Osteocyte (in vitro differentiated cells): ENCODE data around the gene BAK1. TPM values are rescaled to one million over a fixed set of nuclear protein-coding genes. Genes with fewer than 3 reads are reported as not detected.

ENCODE experiments used
- DNase-seq: peaks from one replicate; pipeline ENCODE4 v3.0.0; 2021; ENCODE audit warnings: mixed read lengths; ENCODE audit not compliant: unreplicated experiment; ENCODE audit errors: extremely low spot score
- H3K27ac Mint-ChIP-seq: one replicate; pipeline ENCODE4 v1.8.0; 2021; ENCODE audit warnings: mild to moderate bottlenecking, mixed read lengths; ENCODE audit not compliant: unreplicated experiment
- H3K27me3 Mint-ChIP-seq: one replicate; pipeline ENCODE4 v1.8.0; 2021; ENCODE audit warnings: mixed read lengths; ENCODE audit not compliant: unreplicated experiment
- H3K36me3 Mint-ChIP-seq: one replicate; pipeline ENCODE4 v1.8.0; 2021; ENCODE audit warnings: mixed read lengths; ENCODE audit not compliant: unreplicated experiment
- H3K4me1 Mint-ChIP-seq: one replicate; pipeline ENCODE4 v1.8.0; 2021; ENCODE audit warnings: mixed read lengths; ENCODE audit not compliant: unreplicated experiment
- H3K4me3 Mint-ChIP-seq: one replicate; pipeline ENCODE4 v1.8.0; 2021; ENCODE audit warnings: mild to moderate bottlenecking, moderate library complexity, mixed read lengths; ENCODE audit not compliant: unreplicated experiment
- H3K9me3 Mint-ChIP-seq: one replicate; pipeline ENCODE4 v1.8.0; 2021; ENCODE audit warnings: mixed read lengths; ENCODE audit not compliant: unreplicated experiment
- total RNA-seq: library from RNA; stranded (reverse); gene quantifications from 2 replicates; pipeline ENCODE4 v1.2.1, GENCODE V29; 2021
- TF ChIP-seq, protein P1 (sequence below): fragments of 200-600 bp; sonication (generic); IDR thresholded peaks from 2 replicates; pipeline ENCODE4 v1.5.0; 2021; ENCODE audit warnings: antibody characterized with exemption, mild to moderate bottlenecking, moderate library complexity

The BAK1 gene
- total RNA-seq, 1 donor from 2014 or later, result 20.5 TPM

DNA sequence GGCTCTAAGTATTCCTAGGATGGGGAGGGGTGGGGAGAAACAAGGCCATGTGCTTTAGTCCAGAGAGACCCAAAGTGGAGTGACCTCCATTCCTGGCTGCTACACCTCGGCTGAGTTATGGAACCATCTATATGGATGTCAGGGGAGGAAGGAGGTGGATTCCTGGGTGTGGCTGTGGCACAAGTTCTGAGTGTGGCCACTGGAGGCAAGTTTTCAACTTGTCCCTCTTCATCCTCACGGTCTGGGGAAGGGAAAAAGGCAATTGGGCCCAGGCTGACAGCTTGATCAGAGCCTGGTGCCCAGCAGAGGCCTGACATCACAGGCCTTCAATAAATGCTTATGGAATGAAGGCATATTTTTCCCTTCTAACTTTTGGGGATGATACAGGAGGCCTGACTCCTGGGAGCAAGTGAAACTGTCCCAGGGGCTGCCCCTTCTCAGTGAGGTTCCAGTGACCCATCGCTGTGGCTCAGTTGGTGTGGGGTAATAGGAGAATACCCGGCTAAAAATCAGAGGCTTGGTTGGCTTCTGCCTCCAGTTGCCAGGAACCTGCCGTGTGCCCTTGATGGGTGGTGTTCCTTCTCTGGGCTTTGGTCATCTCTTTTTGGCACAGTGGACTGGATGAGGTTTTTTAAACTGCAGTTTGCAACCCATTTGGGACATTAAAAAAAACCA lies 39.2 kb upstream of the BAK1 start:
- Mint-ChIP-seq H3K4me3 (peak overlapping the region; percentile 87), H3K4me1 (peaks cover 35% of the 10 kb centered on the region), H3K27ac (peak overlapping the region; percentile 87), H3K9me3 (no peaks in the 10 kb centered on the region), H3K27me3 (no peaks in the 10 kb centered on the region), H3K36me3 (no peaks in the 10 kb centered on the region)
- TF ChIP-seq, protein P1, sequence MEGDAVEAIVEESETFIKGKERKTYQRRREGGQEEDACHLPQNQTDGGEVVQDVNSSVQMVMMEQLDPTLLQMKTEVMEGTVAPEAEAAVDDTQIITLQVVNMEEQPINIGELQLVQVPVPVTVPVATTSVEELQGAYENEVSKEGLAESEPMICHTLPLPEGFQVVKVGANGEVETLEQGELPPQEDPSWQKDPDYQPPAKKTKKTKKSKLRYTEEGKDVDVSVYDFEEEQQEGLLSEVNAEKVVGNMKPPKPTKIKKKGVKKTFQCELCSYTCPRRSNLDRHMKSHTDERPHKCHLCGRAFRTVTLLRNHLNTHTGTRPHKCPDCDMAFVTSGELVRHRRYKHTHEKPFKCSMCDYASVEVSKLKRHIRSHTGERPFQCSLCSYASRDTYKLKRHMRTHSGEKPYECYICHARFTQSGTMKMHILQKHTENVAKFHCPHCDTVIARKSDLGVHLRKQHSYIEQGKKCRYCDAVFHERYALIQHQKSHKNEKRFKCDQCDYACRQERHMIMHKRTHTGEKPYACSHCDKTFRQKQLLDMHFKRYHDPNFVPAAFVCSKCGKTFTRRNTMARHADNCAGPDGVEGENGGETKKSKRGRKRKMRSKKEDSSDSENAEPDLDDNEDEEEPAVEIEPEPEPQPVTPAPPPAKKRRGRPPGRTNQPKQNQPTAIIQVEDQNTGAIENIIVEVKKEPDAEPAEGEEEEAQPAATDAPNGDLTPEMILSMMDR, result no peak
- no peak for DNase-seq

DNA sequence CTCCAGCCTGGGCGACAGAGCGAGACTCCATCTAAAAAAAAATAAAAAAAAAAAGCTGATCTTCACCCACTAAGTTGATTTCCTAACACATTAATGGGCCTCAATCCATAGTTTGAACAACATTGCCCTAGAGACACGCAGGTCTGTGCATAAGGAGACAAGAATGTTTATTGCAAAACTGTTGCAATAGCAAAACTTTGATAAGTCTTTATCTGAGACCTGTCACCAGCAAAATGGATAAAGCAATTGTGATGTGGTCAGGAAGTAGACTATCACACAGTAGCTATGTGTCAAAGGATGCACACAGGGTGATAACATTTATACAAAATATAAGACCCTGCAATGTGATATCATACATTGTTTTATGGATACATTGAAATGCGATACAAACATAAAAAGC lies 36.8 kb upstream of the BAK1 start:
- Mint-ChIP-seq H3K9me3 (no peaks in the 10 kb centered on the region), H3K4me1 (peaks cover 25% of the 10 kb centered on the region), H3K4me3 (no peak overlapping the region), H3K36me3 (no peaks in the 10 kb centered on the region), H3K27me3 (no peaks in the 10 kb centered on the region), H3K27ac (no peak overlapping the region)
- DNase-seq, result no peak
- TF ChIP-seq, protein P1, result no peak

DNA sequence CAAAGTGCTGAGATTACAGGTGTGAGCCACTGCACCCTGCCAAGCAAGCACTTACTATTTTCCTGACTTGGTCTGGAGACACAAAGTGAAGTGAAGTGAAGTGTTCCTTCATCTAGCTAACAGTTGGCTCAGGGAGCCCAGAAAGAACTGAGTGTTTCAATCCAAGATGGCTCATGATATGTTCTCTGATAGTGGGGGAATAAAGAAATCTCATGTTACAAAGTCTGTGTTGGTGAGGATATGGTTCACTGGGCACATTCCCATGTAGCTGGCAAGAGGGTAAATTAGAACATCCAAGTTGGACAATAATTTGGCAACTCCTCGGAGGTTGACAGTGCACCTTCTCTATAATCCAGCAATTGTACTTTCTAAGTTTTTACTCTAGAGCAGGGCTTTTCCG lies 36.0 kb upstream of the BAK1 start:
- DNase-seq, result no peak
- Mint-ChIP-seq H3K36me3 (no peaks in the 10 kb centered on the region), H3K4me1 (peaks cover 25% of the 10 kb centered on the region), H3K9me3 (no peaks in the 10 kb centered on the region), H3K27ac (no peak overlapping the region), H3K4me3 (no peak overlapping the region), H3K27me3 (no peaks in the 10 kb centered on the region)
- TF ChIP-seq, protein P1, result no peak

DNA sequence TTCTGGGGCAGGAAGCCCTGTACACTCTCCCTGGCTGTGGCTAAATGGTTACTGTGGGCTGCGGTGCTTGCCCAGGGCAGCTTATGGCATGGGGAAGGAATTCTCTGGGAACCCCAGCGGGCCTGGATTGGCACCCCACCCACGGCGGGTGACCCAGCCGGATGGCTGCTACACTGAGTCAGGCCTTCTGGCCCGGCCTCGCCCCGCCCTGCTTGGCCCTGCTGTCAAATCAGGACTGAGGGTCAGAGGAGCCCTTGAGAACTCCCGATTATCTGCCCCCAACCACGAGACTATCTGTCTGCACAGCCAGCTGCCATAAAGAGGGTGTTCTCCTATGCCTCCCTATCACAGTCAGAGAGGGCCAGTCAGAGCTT lies 33.7 kb upstream of the BAK1 start:
- H3K9me3 Mint-ChIP-seq, result no peaks in the 10 kb centered on the region
- DNase-seq, result no peak
- peaks cover 35% of the 10 kb centered on the region for H3K4me1 Mint-ChIP-seq
- TF ChIP-seq, protein P1, result no peak
- H3K36me3 Mint-ChIP-seq, result no peaks in the 10 kb centered on the region
- no peak overlapping the region for H3K4me3 Mint-ChIP-seq
- H3K27me3 Mint-ChIP-seq, result no peaks in the 10 kb centered on the region
- peak overlapping the region; percentile 67 for H3K27ac Mint-ChIP-seq

DNA sequence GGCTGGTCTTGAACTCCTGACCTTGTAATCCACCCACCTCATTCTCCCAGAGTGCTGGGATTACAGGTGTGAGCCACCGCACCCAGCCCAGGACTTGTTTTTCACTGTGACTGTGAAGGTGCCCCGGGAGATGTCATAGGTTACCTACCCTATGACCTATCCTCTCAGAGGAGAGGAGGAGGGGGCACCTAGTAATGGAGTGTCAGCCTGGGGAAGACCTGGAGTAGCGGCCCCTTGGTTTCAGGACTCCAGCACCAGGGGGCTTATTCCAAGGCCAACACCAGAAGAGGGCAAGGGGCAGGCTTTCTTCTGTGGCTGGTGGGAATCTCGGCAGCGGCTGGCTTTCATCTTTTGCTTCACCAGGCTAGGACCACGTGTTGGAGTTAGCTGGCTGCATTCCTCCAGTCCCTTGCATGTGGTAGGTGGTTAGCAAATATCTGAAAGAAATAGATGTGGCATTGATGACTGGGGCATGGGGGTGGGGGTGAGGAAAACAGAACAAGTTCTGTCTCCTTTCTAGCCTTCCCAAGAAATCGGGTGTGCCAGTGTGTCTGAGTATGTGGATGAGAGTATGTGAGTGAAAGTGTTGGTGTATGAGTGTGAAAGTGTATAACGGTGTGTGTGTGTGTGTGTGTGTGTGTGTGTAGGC lies 33.2 kb upstream of the BAK1 start:
- no peaks in the 10 kb centered on the region for H3K36me3 Mint-ChIP-seq
- DNase-seq, result no peak
- peaks cover 39% of the 10 kb centered on the region for H3K4me1 Mint-ChIP-seq
- no peak overlapping the region for H3K4me3 Mint-ChIP-seq
- TF ChIP-seq, protein P1, result no peak
- no peaks in the 10 kb centered on the region for H3K9me3 Mint-ChIP-seq
- H3K27ac Mint-ChIP-seq, result peak overlapping the region; percentile 67
- no peaks in the 10 kb centered on the region for H3K27me3 Mint-ChIP-seq
